HG03354 (cell line): ENCODE data around the gene ATP1A2.

Source experiments
- ATAC-seq: cut with Tn5 transposase; IDR thresholded peaks from one replicate; pipeline ENCODE4 v1.9.1; 2021; ENCODE audit warnings: mild to moderate bottlenecking; ENCODE audit not compliant: unreplicated experiment, poor library complexity, severe bottlenecking

ATP1A2 gene

GRCh38 chr1:160191756-160192155 is 76.2 kb downstream of the ATP1A2 start:
- no peak for ATAC-seq

- no peak for ATAC-seq
These were observed 76.7 kb downstream of the ATP1A2 start for GRCh38 chr1:160192234-160192633.
